ENCODE results near the gene SLC11A1.

- no peak for TF ChIP-seq MAFK (IDR thresholded peaks at IDR 0.05; ENCODE audit: low read depth, low read length)
- no peak for TF ChIP-seq MAZ (IDR thresholded peaks at IDR 0.05; ENCODE audit: borderline replicate concordance, low read depth, low read length)
- TF ChIP-seq, protein P1, sequence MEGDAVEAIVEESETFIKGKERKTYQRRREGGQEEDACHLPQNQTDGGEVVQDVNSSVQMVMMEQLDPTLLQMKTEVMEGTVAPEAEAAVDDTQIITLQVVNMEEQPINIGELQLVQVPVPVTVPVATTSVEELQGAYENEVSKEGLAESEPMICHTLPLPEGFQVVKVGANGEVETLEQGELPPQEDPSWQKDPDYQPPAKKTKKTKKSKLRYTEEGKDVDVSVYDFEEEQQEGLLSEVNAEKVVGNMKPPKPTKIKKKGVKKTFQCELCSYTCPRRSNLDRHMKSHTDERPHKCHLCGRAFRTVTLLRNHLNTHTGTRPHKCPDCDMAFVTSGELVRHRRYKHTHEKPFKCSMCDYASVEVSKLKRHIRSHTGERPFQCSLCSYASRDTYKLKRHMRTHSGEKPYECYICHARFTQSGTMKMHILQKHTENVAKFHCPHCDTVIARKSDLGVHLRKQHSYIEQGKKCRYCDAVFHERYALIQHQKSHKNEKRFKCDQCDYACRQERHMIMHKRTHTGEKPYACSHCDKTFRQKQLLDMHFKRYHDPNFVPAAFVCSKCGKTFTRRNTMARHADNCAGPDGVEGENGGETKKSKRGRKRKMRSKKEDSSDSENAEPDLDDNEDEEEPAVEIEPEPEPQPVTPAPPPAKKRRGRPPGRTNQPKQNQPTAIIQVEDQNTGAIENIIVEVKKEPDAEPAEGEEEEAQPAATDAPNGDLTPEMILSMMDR (conservative IDR thresholded peaks at IDR 0.05; ENCODE audit: low read depth, low read length): no peak
- TF ChIP-seq RAD21 (IDR thresholded peaks at IDR 0.05; ENCODE audit: low read length): no peak
- TF ChIP-seq POLR2A (IDR thresholded peaks at IDR 0.05; ENCODE audit: low read depth, low read length): no peak
- no peak for TF ChIP-seq ELK1 (IDR thresholded peaks at IDR 0.05; ENCODE audit: borderline replicate concordance, low read depth, low read length)
- TF ChIP-seq FOS (IDR thresholded peaks at IDR 0.05; ENCODE audit: low read depth, low read length): no peak
- no peak for TF ChIP-seq CEBPB (IDR thresholded peaks at IDR 0.05; ENCODE audit: low read depth, low read length)
- no peak for TF ChIP-seq MXI1 (IDR thresholded peaks at IDR 0.05; ENCODE audit: borderline replicate concordance, low read depth, low read length)
- no peak for TF ChIP-seq SMC3 (IDR thresholded peaks at IDR 0.05; ENCODE audit: low read depth, low read length)
- no peak for TF ChIP-seq CHD1 (IDR thresholded peaks at IDR 0.05; ENCODE audit: low read depth, low read length)
- no peak for TF ChIP-seq NFE2L2 (IDR thresholded peaks at IDR 0.05; ENCODE audit: low read depth, low read length)
- no peak for TF ChIP-seq BHLHE40 (IDR thresholded peaks at IDR 0.05; ENCODE audit: low read depth, low read length)
These were observed 47.5 kb upstream of the SLC11A1 start for GRCh38 chr2:218334531-218334930.
